Tibial artery (tissue), 4 donors: ENCODE results near the gene TGM1.
A peak's percentile ranks its signal among the peaks of the same experiment; 100 is the strongest.

Source experiments
- DNase-seq, 2 donors: peaks; one replicate each; pipeline ENCODE4 v3.0.0-alpha.2; 2019
- H3K27ac ChIP-seq, 2 donors: fragments of 200-600 bp; sonication (generic) in 1 of 2; 1 replicate in 1 of 2; 2 replicates in 1 of 2; pipeline ENCODE4 v1.5.1; 2018 to 2019; ENCODE audit warnings: mild to moderate bottlenecking in 1 of 2
- H3K27me3 ChIP-seq, 2 donors: fragments of 200-600 bp; sonication (generic) in 1 of 2; one replicate each; pipeline versions ENCODE4 v1.5.1 to v1.6.0; 2016 to 2019
- H3K36me3 ChIP-seq, 3 donors: fragments of 200-600 bp; sonication (generic) in 2 of 3; one replicate each; pipeline ENCODE4 v1.5.1; 2016 to 2019; ENCODE audit warnings: mild to moderate bottlenecking in 2 of 3
- H3K4me1 ChIP-seq, 4 donors: fragments of 200-600 bp; sonication (generic) in 2 of 4; 1 replicate in 3 of 4; 2 replicates in 1 of 4; pipeline ENCODE4 v1.5.1; 2016 to 2019
- H3K4me3 ChIP-seq, 2 donors: fragments of 200-600 bp; sonication (generic) in 1 of 2; 1 replicate in 1 of 2; 2 replicates in 1 of 2; pipeline ENCODE4 v1.5.1; 2018 to 2019; ENCODE audit warnings: mild to moderate bottlenecking in 2 of 2
- H3K9me3 ChIP-seq, 3 donors: fragments of 200-600 bp; sonication (generic) in 1 of 3; one replicate each; pipeline ENCODE4 v1.5.1; 2016 to 2019
- CTCF ChIP-seq, 2 experiments: fragments of 200-600 bp in 1 of 2; fragments of 450-650 bp in 1 of 2; IDR thresholded peaks; one replicate each; pipeline ENCODE4 v1.5.1; 2017 to 2019; ENCODE audit warnings: antibody characterized with exemption in 2 of 2, mild to moderate bottlenecking in 1 of 2, moderate library complexity in 1 of 2
- intact Hi-C: fragments of 100-400 bp; cut with DNase I; formaldehyde crosslinking; loops from one replicate; pipeline ENCODE4 v1.15.0; 2023; ENCODE audit warnings: low total_unique reads

TGM1 gene

GRCh38 chr14:24282736-24283135 is 19.8 kb upstream of the TGM1 start:
- DNase-seq: no peak
- Histone ChIP-seq H3K27me3 (no peaks in the 10 kb centered on the region), H3K4me3 (no peak overlapping the region), H3K36me3 (no peaks in the 10 kb centered on the region), H3K27ac (no peak overlapping the region), H3K4me1 (no peaks in the 10 kb centered on the region), H3K9me3 (no peaks in the 10 kb centered on the region)
- TF ChIP-seq CTCF (IDR thresholded peaks at IDR 0.05): no peak
- intact Hi-C loops: no loop called here

GRCh38 chr14:24281636-24282035 is 18.7 kb upstream of the TGM1 start:
- TF ChIP-seq CTCF (IDR thresholded peaks at IDR 0.05): no peak
- no peaks in the 10 kb centered on the region for H3K27me3 ChIP-seq
- no peaks in the 10 kb centered on the region for H3K9me3 ChIP-seq
- H3K4me1 ChIP-seq: no peaks in the 10 kb centered on the region
- no peak overlapping the region for H3K4me3 ChIP-seq
- no peak for DNase-seq
- no peaks in the 10 kb centered on the region for H3K36me3 ChIP-seq
- H3K27ac ChIP-seq: no peak overlapping the region
- intact Hi-C loops: no loop called here

DNA sequence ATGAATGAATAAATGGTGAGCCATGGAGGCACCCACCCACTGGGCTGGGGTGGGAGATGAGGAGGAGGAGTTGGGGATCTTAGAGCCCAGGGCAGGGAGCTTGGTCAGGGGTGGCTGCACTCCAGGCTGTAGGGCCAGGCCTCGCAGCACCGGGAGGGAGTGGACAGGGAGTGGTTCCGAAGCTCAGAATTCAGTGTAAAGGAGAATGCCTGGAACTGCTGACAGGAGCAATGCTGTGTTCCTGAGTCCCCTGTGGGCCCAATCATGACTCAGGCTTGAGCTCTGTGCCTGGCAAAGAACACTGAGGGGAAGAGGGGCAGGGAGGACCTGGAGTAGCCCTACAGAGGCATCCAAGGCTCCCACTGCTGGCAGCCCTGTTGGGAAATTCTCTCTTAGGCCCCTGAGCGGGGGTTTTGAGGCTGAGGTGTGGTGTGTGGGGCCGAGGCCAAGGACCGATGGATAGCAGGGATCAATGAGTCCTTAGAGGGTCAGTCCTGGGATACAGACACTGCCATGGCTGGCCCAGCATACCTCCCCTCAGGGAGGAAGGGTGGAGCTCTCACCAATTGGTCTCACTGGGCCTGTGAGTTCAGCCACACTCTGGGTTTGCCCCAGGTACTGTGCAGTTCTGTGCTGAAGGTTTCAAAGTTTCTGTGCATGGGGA is 18.0 kb upstream of the TGM1 start:
- Histone ChIP-seq H3K27me3 (no peaks in the 10 kb centered on the region), H3K9me3 (no peaks in the 10 kb centered on the region), H3K27ac (no peak overlapping the region), H3K36me3 (no peaks in the 10 kb centered on the region), H3K4me3 (no peak overlapping the region), H3K4me1 (no peaks in the 10 kb centered on the region)
- intact Hi-C loops: no loop called here
- TF ChIP-seq CTCF (IDR thresholded peaks at IDR 0.05): no peak
- peak in 1 of 2 donors; percentile 60 for DNase-seq

- H3K4me1 ChIP-seq: no peaks in the 10 kb centered on the region
- DNase-seq: no peak
- H3K27ac ChIP-seq: no peak overlapping the region
- intact Hi-C loops: no loop called here
- H3K27me3 ChIP-seq: no peaks in the 10 kb centered on the region
- no peak overlapping the region for H3K4me3 ChIP-seq
- no peaks in the 10 kb centered on the region for H3K36me3 ChIP-seq
- no peaks in the 10 kb centered on the region for H3K9me3 ChIP-seq
- TF ChIP-seq CTCF (IDR thresholded peaks at IDR 0.05): no peak
Measured at GRCh38 chr14:24279301-24280186, 16.6 kb upstream of the TGM1 start.

DNA sequence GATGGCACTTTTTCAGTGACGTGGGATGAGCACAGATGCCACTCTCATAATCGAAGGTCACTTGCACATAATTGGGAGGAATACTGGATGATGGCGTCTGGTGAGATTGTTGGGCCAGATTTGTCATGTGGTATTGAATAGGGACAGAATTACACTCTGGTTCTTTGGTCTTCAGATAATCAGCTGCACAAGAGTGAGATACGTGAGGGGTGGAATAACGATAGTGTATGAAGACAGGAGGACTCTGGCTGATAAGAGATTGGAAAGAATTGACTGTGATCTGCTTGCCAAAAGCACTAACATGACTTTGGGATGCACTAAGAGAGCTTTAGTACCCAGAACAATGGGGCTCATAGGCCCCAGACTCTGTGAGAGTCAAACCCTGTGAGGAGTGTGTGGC is 15.4 kb upstream of the TGM1 start:
- no peak for TF ChIP-seq CTCF (IDR thresholded peaks at IDR 0.05)
- Histone ChIP-seq H3K36me3 (no peaks in the 10 kb centered on the region), H3K4me3 (no peak overlapping the region), H3K27me3 (no peaks in the 10 kb centered on the region), H3K9me3 (no peaks in the 10 kb centered on the region), H3K27ac (no peak overlapping the region), H3K4me1 (no peaks in the 10 kb centered on the region)
- DNase-seq: no peak
- intact Hi-C loops: no loop called here
